ENCODE data around the gene KRTAP5-5.
"Not testable (repeated sequence)": the region's sequence is repeated elsewhere in the genome, so short reads cannot be mapped to it uniquely, and the experiment has no call there.

KRTAP5-5 gene

DNA sequence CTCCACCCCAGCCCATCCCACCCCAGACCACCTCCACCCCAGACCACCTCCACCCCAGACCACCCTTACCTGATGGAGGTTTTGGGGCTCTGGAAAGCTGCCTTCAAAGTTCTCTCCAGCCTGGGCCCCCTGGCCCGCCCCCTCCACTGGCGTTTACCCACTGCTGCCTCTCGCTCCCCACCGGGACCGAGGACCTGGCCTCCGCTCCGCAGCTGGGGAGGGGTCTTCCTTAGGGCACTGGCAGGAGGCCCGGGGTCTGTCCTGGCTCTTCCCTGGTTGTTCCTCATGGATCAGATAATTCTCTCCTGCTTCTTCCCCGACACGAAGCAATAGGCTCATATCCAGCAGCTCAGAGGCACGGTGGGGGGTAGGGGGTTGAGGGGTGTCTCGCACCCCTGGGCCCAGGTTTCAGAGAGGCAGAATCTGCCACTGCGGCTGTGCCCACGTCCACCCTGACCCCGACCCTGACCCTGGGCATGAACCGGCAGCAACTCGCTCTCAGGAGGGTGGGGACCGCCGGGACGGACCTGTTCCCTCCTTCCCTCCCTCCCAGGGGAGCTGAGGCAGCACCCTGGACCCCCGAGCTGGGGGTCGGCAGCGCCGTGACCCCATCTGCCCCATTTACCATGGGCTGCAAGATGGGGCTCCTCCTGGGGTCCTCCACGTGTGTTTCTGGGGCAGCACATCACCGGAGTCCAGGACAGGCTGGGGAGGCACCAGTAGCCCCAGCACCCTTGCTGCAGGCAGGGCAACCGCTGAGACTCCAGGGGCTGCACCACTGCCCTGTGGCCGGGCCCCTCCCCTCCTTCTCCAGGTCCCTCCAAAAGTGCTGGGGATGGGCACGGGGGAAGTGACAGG is 12.9 kb downstream of the KRTAP5-5 start:
- no peak for DNase-seq (ENCODE audit: low spot score)

- no peak for DNase-seq (ENCODE audit: low spot score)
These were observed 13.6 kb downstream of the KRTAP5-5 start for GRCh38 chr11:1643146-1643690.

- DNase-seq (ENCODE audit: low spot score): no peak
These were observed 15.2 kb downstream of the KRTAP5-5 start for GRCh38 chr11:1644601-1645356.

DNA sequence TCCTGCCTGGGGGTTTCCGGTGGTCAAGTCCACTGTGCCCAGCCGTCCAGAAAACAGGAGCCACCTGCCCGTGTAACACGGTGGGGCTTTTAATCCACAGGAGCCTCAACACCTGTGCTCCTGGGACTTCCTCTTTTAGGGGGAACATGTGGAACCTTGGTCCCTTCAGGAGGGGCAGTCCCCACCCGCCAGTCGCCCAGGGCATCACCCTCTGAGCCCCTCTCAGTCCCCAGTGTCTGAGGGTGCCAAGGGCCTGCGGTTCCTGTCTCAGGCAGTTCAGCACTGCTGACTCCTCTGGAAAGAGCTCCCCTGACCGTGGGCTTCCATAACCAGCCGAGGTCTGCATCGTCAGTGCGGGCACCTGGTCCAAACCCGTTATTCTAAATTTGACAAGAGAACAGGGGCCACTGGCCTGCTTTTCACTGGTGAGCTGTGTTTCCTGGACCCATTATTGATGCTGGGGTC is 15.8 kb downstream of the KRTAP5-5 start:
- no peak for DNase-seq (ENCODE audit: low spot score)

DNA sequence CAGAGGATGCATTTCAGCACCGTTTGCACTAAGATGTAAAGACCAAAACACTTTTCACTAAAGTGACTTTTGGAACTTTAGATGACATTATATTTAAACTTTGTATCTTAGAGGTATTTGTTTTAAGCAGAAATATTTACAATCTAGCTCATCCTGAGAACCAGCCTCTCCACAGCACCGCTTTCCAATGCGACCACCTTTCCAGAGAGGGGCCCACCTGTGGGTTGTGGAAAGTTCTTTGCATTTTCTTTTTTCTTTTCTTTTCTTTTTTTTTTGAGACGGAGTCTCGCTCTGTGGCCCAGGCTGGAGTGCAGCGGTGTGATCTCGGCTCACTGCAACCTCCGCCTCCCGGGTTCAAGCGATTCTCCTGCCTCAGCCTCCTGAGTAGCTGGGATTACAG is 17.0 kb downstream of the KRTAP5-5 start:
- DNase-seq (ENCODE audit: low spot score): not testable (repeated sequence)

- DNase-seq (ENCODE audit: low spot score): no peak
These were observed 18.5 kb downstream of the KRTAP5-5 start for GRCh38 chr11:1647901-1648652.

DNA sequence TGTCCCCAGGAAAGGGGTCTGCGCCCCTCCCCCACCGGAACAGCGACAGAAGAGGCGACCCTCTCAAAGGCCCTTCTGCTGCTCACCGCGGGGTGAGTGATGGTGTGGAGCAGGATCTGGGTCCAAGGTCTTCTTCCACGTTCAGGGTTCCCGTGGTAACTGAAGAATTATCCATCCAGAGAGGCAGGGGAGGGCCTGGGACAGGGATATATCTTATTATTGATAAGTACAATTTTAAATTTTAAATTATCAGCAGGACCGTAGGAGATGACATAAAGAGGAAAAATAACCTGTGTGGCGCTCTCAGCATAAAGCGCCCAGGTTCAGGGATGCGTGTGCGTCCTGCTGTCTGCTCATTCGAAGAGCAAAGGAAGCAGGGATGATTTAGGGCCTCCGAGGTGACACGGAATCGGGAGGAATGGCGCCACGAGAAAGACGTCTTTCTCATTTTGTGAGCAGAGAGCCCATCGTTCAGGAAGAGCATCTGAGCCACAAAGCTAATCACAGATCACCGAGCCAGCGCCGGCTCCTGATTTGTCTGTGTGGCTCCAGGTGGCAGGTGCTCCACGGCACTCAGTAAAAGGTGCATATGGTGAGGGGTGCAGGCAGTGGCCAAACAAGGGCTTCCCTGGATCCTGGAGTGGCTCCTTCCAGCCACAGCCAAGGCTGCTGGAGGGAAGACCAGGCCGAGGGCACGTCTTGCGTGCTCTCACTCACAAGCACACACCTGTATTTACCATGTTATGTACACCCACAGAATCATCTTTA is 19.3 kb downstream of the KRTAP5-5 start:
- no peak for DNase-seq (ENCODE audit: low spot score)

DNA sequence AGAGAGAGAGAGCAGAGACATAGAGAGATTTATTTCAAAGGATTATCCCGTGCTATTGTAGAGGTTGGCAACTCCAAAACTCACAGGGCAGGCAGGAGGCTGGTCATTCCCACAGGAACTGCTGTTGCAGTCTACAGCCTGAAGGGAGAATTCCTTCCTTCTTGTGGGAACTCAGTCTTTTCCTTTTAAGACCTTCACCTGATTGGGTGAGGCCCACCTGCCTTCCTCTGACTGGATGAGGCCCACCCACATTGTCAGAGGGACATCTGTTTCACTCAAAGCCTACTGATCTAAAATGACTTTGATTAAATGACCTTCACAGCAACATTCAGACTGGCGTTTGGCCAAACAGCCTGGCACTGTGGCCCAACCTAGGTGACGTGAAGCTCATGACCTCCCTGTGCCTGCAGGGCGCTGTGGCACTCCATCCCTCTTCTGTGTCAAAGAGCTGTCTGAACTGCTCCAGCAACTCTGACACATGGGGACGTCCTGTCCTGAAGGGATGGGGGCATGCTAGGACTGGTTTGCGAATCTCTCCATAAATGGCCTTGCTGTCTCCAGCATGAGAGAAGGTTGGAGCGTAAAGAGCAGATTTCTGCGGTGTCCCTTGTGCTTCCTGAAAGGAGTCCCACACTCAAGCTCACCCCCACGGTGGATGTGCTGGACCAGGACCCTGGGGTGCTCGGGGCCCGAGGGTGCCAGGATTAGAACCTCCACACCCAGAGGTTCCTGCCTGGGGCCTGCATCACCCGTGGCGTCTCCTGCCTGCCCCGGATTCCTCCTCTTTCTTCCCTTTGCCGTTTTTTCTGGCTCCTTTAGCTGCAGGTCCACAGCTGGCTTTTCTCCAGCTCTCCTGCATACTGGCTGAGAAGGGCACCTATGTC is 20.7 kb downstream of the KRTAP5-5 start:
- DNase-seq (ENCODE audit: low spot score): no peak

DNA sequence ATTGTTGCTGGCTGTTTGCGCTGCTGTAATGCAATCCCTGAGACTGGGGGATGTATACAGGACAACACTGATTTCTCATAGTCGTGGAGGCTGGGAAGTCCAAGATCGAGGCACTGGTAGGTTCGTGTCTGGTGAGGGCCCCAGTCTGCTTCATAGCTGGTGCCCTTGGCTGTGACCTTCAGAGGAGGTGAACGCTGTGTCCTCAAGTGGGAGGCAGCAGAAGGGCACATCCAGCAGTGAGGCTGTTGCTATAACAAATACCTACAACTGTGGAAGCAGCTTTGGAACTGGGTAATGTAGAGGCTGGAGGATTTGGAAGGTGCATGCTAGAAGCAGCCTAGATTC is 21.3 kb downstream of the KRTAP5-5 start:
- no peak for DNase-seq (ENCODE audit: low spot score)

GRCh38 chr11:1651411-1651980 is 21.9 kb downstream of the KRTAP5-5 start:
- DNase-seq (ENCODE audit: low spot score): no peak

DNA sequence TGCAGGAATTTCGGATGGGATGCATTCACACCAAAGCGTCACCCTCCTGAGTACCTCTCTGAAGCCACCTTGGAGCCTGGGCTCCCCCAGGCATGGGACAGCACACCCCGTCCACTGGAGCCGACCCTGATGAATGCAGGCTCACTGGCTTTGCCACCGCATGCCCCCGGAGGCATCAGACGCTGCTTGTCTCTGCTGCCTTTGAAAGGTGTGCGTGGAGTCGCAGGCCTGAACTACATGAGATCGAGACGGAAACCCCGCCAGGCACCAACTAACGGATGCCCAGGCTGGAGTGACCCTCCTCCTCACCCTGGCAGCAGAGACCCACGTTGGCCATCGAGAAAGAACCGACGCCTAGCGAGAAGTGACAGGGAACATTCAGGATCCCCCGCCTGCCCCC is 22.5 kb downstream of the KRTAP5-5 start:
- DNase-seq (ENCODE audit: low spot score): no peak

- DNase-seq (ENCODE audit: low spot score): no peak
These were observed 22.8 kb downstream of the KRTAP5-5 start for GRCh38 chr11:1652442-1652770.

- peak; percentile 49 for DNase-seq (ENCODE audit: low spot score)
These were observed 23.4 kb downstream of the KRTAP5-5 start for GRCh38 chr11:1652771-1653540.

- no peak for DNase-seq (ENCODE audit: low spot score)
These were observed 24.2 kb downstream of the KRTAP5-5 start for GRCh38 chr11:1653541-1654387.

GRCh38 chr11:1654388-1655167 is 25.0 kb downstream of the KRTAP5-5 start:
- DNase-seq (ENCODE audit: low spot score): no peak

DNA sequence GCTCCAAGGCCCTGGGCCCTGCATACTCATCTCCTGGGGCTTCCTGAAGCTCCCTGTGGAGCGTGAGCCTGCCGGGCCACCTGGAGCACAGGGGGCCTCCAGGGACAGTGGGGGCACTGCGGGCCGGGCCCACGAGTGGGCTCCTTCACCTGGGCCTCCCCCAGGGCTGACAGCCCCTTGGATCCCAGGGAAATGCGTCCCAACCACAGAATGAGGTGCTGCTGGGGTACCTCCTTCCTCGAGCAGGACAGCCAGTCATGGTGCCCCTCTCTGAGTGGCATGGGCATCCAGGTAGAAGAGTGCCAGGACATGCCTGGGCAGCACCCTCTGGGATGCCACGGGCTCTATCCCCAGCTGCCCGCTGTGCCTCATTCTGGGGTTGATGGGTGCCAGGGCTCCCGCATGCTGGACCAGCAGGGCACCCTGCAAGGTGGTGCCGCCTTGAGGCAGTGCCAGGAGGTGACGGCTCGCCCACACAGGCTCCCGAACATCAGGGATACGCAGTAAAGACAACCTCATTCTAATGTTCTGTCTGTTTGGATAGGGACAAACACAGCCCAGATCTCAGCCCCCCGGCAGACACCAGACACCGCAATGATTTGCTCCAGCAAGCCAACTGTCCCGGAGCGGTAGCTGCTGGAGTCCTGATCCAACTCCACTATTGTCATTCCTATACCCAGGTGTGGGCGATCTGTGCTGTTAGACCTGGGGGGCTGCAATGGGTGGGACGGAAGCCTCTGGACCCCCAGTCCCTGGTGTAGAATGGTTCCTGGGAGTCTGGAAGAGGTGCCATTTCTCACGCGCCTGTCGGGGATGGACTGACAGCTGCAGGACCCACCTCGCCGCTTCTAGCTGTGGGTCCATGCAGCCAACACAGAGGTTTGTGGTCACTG is 25.8 kb downstream of the KRTAP5-5 start:
- DNase-seq (ENCODE audit: low spot score): no peak

GRCh38 chr11:1656061-1656441 is 26.5 kb downstream of the KRTAP5-5 start:
- DNase-seq (ENCODE audit: low spot score): no peak
